H9 (cell line): Measurements from ENCODE around the gene NT5DC1. TPM values are rescaled to one million over a fixed set of nuclear protein-coding genes. Genes with fewer than 3 reads are reported as not detected.

Experiments used
- DNase-seq: peaks from one replicate; pipeline ENCODE4 v3.0.0-alpha.2; 2017
- H2AFZ ChIP-seq: one replicate; pipeline ENCODE4 v1.6.1; 2013; ENCODE audit warnings: mild to moderate bottlenecking, low read length, control low read depth, moderate library complexity
- H2AK5ac ChIP-seq: 2 replicates; pipeline ENCODE4 v1.6.1; 2013; ENCODE audit warnings: low read length, control low read depth, mixed read lengths; ENCODE audit not compliant: insufficient read length
- H2BK120ac ChIP-seq: one replicate; pipeline ENCODE4 v1.6.1; 2013; ENCODE audit warnings: low read depth, mild to moderate bottlenecking, low read length, control low read depth, inconsistent platforms; ENCODE audit not compliant: poor library complexity, severe bottlenecking
- H2BK12ac ChIP-seq: 2 replicates; pipeline ENCODE4 v1.6.1; 2013; ENCODE audit warnings: low read length, control low read depth, mixed read lengths, low read depth; ENCODE audit not compliant: insufficient read length
- H2BK15ac ChIP-seq: 2 replicates; pipeline ENCODE4 v1.6.1; 2013; ENCODE audit warnings: low read depth, low read length, control low read depth
- H2BK20ac ChIP-seq: one replicate; pipeline ENCODE4 v1.6.1; 2013; ENCODE audit warnings: low read depth, mild to moderate bottlenecking, low read length, control low read depth, inconsistent platforms; ENCODE audit not compliant: poor library complexity, severe bottlenecking
- H2BK5ac ChIP-seq: 2 replicates; pipeline ENCODE4 v1.6.1; 2013; ENCODE audit warnings: low read length, control low read depth, mixed read lengths; ENCODE audit not compliant: insufficient read length
- H3K14ac ChIP-seq: 2 replicates; pipeline ENCODE4 v1.6.1; 2013; ENCODE audit warnings: low read length, control low read depth; ENCODE audit not compliant: insufficient read depth
- H3K18ac ChIP-seq: 2 replicates; pipeline ENCODE4 v1.6.1; 2013; ENCODE audit warnings: low read depth, mild to moderate bottlenecking, mixed read lengths, low read length, control low read depth; ENCODE audit not compliant: insufficient read length
- H3K23ac ChIP-seq: 2 replicates; pipeline ENCODE4 v1.6.1; 2013; ENCODE audit warnings: low read length, control low read depth, mixed read lengths, low read depth; ENCODE audit not compliant: insufficient read length
- H3K23me2 ChIP-seq: 2 replicates; pipeline ENCODE4 v1.6.1; 2013; ENCODE audit warnings: low read depth, mild to moderate bottlenecking, mixed read lengths, low read length, control low read depth; ENCODE audit not compliant: insufficient read length, poor library complexity, severe bottlenecking
- H3K27ac ChIP-seq: 2 replicates; pipeline ENCODE4 v1.5.1; 2013; ENCODE audit warnings: low read length, control low read depth, mixed read lengths, low read depth; ENCODE audit not compliant: insufficient read length
- H3K27me3 ChIP-seq: 2 replicates; pipeline ENCODE4 v1.6.1; 2013; ENCODE audit warnings: low read length, control low read depth, inconsistent platforms; ENCODE audit not compliant: insufficient read depth
- H3K4ac ChIP-seq: 2 replicates; pipeline ENCODE4 v1.6.1; 2013; ENCODE audit warnings: low read depth, mild to moderate bottlenecking, control low read depth, inconsistent platforms, low read length, moderate library complexity
- H3K4me1 ChIP-seq: 2 replicates; pipeline ENCODE4 v1.6.1; 2013; ENCODE audit warnings: low read length, control low read depth, inconsistent platforms; ENCODE audit not compliant: insufficient read depth
- H3K4me2 ChIP-seq: 2 replicates; pipeline ENCODE4 v1.6.1; 2013; ENCODE audit warnings: low read length, control low read depth, mixed read lengths; ENCODE audit not compliant: insufficient read length, insufficient read depth
- H3K56ac ChIP-seq: 2 replicates; pipeline ENCODE4 v1.6.1; 2013; ENCODE audit warnings: low read depth, mild to moderate bottlenecking, mixed read lengths, low read length, control low read depth; ENCODE audit not compliant: insufficient read length
- H3K79me1 ChIP-seq: 2 replicates; pipeline ENCODE4 v1.6.1; 2013; ENCODE audit warnings: low read depth, mild to moderate bottlenecking, moderate library complexity, low read length, control low read depth, inconsistent platforms; ENCODE audit not compliant: insufficient read depth, poor library complexity, severe bottlenecking
- H3K79me2 ChIP-seq: 2 replicates; pipeline ENCODE4 v1.6.1; 2013; ENCODE audit warnings: low read length, control low read depth, inconsistent platforms; ENCODE audit not compliant: insufficient read depth
- H3K9ac ChIP-seq: 2 replicates; pipeline ENCODE4 v1.6.1; 2013; ENCODE audit warnings: low read length, control low read depth, mixed read lengths; ENCODE audit not compliant: insufficient read length; ENCODE audit errors: extremely low read depth
- H3K9me3 ChIP-seq: one replicate; pipeline ENCODE4 v1.6.1; 2013; ENCODE audit warnings: low read depth, low read length, inconsistent platforms; ENCODE audit not compliant: control insufficient read depth
- H3T11ph ChIP-seq: one replicate; pipeline ENCODE4 v1.6.1; 2013; ENCODE audit warnings: mild to moderate bottlenecking, low read length, control low read depth, inconsistent platforms
- H4K20me1 ChIP-seq: one replicate; pipeline ENCODE4 v1.6.1; 2013; ENCODE audit not compliant: control insufficient read depth, insufficient read length, insufficient read depth
- H4K5ac ChIP-seq: 2 replicates; pipeline ENCODE4 v1.6.1; 2013; ENCODE audit warnings: low read depth, mild to moderate bottlenecking, mixed read lengths, low read length, control low read depth; ENCODE audit not compliant: insufficient read length
- H4K8ac ChIP-seq: replicated peaks from 2 replicates; pipeline ENCODE4 v1.6.1; 2013; ENCODE audit warnings: low read length, control low read depth, mixed read lengths, low read depth; ENCODE audit not compliant: insufficient read length
- H4K91ac ChIP-seq: 2 replicates; pipeline ENCODE4 v1.6.1; 2013; ENCODE audit warnings: low read depth, mild to moderate bottlenecking, moderate library complexity, mixed read lengths, low read length, control low read depth; ENCODE audit not compliant: insufficient read length
- H3K27ac Mint-ChIP-seq, 3 experiments: 2 replicates in 2 of 3; 3 replicates in 1 of 3; pipeline ENCODE4 v1.8.0; 2020 to 2021; ENCODE audit warnings: mixed read lengths in 3 of 3, mild to moderate bottlenecking in 1 of 3, moderate library complexity in 1 of 3
- H3K27me3 Mint-ChIP-seq: 2 replicates; pipeline ENCODE4 v1.8.0; 2021; ENCODE audit warnings: low read depth, mild to moderate bottlenecking, moderate library complexity, mixed read lengths
- H3K36me3 Mint-ChIP-seq, 3 experiments: 2 replicates in 2 of 3; 3 replicates in 1 of 3; pipeline ENCODE4 v1.8.0; 2020 to 2021; ENCODE audit warnings: low read depth in 3 of 3, mixed read lengths in 3 of 3; ENCODE audit not compliant: insufficient read depth in 1 of 3
- H3K4me1 Mint-ChIP-seq, 2 experiments: 2 replicates each; pipeline ENCODE4 v1.8.0; 2020; ENCODE audit warnings: mixed read lengths in 2 of 2
- H3K4me3 Mint-ChIP-seq, 2 experiments: 2 replicates in 1 of 2; 3 replicates in 1 of 2; pipeline ENCODE4 v1.8.0; 2020 to 2021; ENCODE audit warnings: mild to moderate bottlenecking in 2 of 2, mixed read lengths in 2 of 2, moderate library complexity in 1 of 2
- H3K9me3 Mint-ChIP-seq, 2 experiments: 2 replicates in 1 of 2; 3 replicates in 1 of 2; pipeline ENCODE4 v1.8.0; 2020; ENCODE audit warnings: mild to moderate bottlenecking in 2 of 2, mixed read lengths in 2 of 2, moderate library complexity in 1 of 2
- CTCF ChIP-seq: fragments of 200-600 bp; sonication (generic); conservative IDR thresholded peaks from 3 replicates; pipeline ENCODE4 v1.8.0; 2021; ENCODE audit warnings: antibody characterized with exemption, mild to moderate bottlenecking
- WGBS: extraction: QIAGEN DNeasy Blood & Tissue Kit; methylation state at CpG from one replicate; pipeline ENCODE4 v1.1.7; 2013; ENCODE audit warnings: missing lambda C conversion rate, low lambda C conversion rate, mixed read lengths; ENCODE audit not compliant: insufficient read length; ENCODE audit errors: extremely low coverage; 5-methylcytosine and 5-hydroxymethylcytosine counted together
- total RNA-seq: library from RNA; stranded (reverse); gene quantifications from 2 replicates; pipeline ENCODE4 v1.2.1, GENCODE V29; 2021

NT5DC1 gene
- total RNA-seq, 1 experiment from 2014 or later: 64.9 TPM

GRCh38 chr6:116136373-116136772 is 35.7 kb downstream of the NT5DC1 start:
- Histone ChIP-seq H3K4ac (no peak overlapping the region), H3K23ac (no peak overlapping the region), H3K27ac (no peak overlapping the region), H2AFZ (no peak overlapping the region), H3K9me3 (no peaks in the 10 kb centered on the region), H3K4me2 (no peak overlapping the region), H3K4me1 (peaks cover 2% of the 10 kb centered on the region; the same call in 1 of the 2 replicates), H2BK20ac (no peak overlapping the region), H3K27me3 (no peaks in the 10 kb centered on the region), H2BK12ac (no peak overlapping the region), H4K8ac (no peak overlapping the region), H3K79me1 (no peaks in the 10 kb centered on the region), H3K9ac (no peak overlapping the region), H4K5ac (no peak overlapping the region), H3T11ph (no peak overlapping the region), H2BK120ac (no peak overlapping the region), H3K18ac (no peak overlapping the region), H3K56ac (no peak overlapping the region), H4K91ac (no peak overlapping the region), H2BK15ac (no peak overlapping the region), H2BK5ac (no peak overlapping the region), H3K14ac (no peak overlapping the region), H3K79me2 (no peaks in the 10 kb centered on the region), H3K23me2 (no peaks in the 10 kb centered on the region), H4K20me1 (no peaks in the 10 kb centered on the region), H2AK5ac (no peak overlapping the region)
- H3K27me3 Mint-ChIP-seq: no peaks in the 10 kb centered on the region
- H3K4me3 Mint-ChIP-seq: no peak overlapping the region
- no peak overlapping the region for H3K27ac Mint-ChIP-seq
- DNase-seq: no peak
- peaks cover 0 to 5% (median 0%) of the 10 kb centered on the region in 3 experiments; a peak in 2 of 7 replicates for H3K36me3 Mint-ChIP-seq
- H3K4me1 Mint-ChIP-seq: peaks cover 18 to 22% of the 10 kb centered on the region in 2 experiments
- H3K9me3 Mint-ChIP-seq: no peaks in the 10 kb centered on the region
- WGBS: no CpG with 5 or more reads among the region's 1 CpG
- TF ChIP-seq CTCF: no peak
